ENCODE measurements around the gene NTRK3.
A peak's percentile ranks its signal among the peaks of the same experiment; 100 is the strongest.
"Not testable (repeated sequence)": the region's sequence is repeated elsewhere in the genome, so short reads cannot be mapped to it uniquely, and the experiment has no call there.

NTRK3 gene

DNA sequence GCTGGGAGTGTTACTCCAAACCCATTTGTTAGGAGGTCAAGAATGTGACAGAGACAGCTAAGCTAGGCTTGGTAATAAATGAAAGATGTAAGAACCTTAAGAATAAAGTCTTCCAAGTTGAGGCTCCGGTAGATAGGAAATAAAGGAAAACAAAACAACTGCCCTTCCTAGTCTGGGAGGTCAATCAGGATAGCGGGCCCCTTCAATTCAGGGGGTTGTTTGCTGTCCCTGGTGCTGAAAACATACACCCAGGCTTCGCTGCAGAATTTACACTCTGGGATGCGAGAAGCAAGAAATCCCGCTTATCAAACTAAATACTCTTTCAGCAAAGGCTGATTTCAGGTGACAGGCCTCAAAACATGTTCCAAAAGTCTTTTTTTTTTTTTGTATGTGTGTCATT lies 393.4 kb downstream of the NTRK3 start:
- DNase-seq: no peak

DNA sequence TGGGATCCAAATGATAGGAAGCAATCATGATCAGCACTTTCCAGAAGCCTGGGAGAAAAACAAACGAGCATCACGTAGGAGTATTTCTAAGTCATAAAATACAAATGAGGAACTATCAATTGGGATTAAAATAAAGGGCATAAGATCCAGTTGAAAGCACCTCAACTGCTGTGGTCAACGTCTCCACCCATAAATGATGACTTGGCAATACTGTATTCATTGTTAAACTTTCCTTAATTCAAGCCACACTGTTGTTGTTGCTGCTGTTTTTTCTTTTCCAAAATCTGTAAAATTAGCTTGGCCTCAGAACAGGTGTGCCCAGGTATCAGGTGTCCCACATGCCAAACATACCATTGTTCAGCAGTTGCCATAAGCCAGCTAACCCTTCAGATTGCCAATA lies 395.8 kb downstream of the NTRK3 start:
- no peak for DNase-seq

DNA sequence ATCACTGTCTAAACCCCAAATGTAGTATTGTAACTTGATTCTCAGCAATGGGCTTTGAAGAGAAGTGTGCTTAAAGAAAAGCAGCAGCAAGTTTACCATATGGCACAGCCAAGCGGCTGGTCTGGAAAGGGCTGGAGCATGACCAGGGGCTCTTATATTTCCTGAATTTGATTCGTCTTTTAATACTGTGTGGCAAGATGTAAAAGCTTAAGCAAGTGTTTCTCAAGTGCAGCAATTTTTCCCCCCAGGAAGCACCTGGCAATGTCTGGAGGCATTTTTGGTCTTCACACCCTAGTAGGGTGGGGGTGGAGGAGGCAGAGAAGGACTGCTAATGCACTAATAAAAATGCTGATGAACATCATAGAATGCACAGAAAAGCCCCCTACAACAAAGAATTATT lies 397.9 kb downstream of the NTRK3 start:
- DNase-seq: no peak

- no peak for DNase-seq
Observed at GRCh38 chr15:87851497-87851896, 405.0 kb downstream of the NTRK3 start.

- DNase-seq: no peak
Observed at GRCh38 chr15:87850916-87851315, 405.6 kb downstream of the NTRK3 start.

GRCh38 chr15:87849181-87849580 lies 407.4 kb downstream of the NTRK3 start:
- DNase-seq: no peak

- DNase-seq: no peak
Observed at GRCh38 chr15:87848012-87848411, 408.5 kb downstream of the NTRK3 start.

DNA sequence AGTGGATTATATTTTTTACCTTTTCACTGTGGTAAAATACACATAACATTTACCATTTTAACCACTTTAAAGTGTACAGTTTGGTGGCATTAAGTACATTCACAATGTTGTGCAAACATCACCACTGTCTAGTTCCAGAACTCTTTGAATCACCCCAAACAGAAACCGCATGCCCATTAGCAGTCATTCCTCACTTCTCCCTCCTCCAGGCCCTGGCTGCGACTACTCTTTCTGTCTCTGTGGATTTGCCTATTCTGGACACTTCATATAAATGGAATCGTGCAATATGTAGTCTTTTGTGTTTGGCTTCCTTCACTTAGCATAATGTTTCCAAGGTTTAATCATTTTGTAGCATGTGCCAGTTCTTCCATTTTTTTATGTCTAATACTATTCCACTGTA lies 409.8 kb downstream of the NTRK3 start:
- no peak for DNase-seq

DNA sequence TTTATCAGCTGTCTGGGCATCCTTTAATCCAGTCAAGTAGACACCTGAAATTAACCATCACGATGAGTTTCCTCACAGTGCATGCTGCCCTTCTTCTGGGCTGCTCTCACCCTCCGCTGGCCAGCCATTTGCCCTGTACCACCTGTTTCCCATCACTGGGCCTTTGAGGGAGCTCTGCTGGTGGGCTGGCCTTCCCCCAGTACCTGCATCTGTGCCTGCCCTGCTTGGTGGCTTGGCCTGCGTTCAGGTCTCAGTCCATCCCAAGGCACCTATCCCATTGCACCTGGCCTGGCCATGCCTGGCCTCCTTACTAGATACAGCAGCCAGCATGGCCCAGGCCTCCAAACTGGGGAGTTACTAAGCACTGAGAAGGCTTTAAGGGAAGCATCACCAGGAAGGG lies 413.2 kb downstream of the NTRK3 start:
- no peak for DNase-seq

DNA sequence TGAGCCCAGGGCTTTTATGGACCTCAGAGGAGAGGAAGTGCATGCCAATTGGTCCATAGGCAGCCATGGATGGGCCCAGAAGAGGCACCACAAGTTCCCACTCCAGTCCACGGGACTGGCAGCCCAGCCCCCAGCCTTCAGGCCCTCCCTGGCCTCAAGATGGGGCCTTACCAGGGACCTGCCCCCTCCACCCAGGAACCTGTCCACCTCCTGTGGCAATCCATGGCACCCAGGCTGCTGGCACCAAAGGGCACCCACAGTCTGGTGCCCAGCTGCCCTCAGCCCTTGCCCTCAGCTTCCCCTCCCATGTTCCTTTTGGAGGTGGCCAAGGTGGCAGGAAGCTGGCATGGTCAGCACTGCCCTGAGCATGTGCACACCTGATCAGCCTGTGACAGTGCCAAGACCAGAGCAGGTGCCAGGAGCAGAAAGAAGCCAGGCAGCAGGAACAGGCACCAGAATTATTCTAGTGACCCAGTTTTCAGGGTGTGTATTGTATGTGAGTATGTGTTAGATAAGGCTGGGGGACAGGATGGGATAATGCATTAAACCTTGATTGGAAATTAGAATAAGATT lies 415.0 kb downstream of the NTRK3 start:
- no peak for DNase-seq

- not testable (repeated sequence) for DNase-seq
Observed at GRCh38 chr15:87835830-87836229, 420.7 kb downstream of the NTRK3 start.

- not testable (repeated sequence) for DNase-seq
Observed at GRCh38 chr15:87833333-87833732, 423.2 kb downstream of the NTRK3 start.

DNA sequence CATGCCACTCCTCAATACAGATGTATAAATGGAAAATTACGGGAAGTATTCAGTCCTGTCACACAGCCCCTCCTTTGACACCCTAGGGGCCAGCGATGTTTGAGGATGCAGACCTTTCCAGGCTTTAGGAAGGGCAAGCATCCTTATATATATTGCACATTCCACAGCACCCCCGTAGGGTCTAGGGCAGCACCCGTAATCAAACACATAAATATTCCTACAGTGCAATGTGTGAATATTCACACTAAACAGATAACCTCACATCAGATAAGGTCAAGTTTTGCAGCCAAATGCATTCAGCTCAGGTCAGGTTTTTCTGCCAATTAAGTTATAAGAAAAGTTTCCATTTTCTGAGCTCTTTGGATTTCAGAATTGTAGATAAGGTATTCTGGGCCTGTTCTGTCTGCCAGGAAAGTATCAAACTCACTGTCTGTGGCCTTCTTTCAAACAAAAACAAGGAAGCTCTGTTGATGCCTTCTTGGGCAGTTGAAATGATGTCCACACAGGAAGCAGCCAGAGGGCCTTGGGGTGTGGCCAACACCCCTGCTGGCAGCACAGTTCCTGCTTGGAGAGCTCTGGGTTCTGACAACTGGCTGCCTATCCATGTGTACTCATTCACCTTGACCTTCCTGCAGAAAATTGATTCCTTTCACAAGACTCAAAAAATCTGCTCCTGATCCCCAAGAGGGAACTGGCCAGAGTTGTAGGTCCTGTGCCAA lies 427.0 kb downstream of the NTRK3 start:
- DNase-seq: no peak

- no peak for DNase-seq
Observed at GRCh38 chr15:87828608-87829007, 427.9 kb downstream of the NTRK3 start.

- DNase-seq: no peak
Observed at GRCh38 chr15:87827131-87827530, 429.4 kb downstream of the NTRK3 start.

DNA sequence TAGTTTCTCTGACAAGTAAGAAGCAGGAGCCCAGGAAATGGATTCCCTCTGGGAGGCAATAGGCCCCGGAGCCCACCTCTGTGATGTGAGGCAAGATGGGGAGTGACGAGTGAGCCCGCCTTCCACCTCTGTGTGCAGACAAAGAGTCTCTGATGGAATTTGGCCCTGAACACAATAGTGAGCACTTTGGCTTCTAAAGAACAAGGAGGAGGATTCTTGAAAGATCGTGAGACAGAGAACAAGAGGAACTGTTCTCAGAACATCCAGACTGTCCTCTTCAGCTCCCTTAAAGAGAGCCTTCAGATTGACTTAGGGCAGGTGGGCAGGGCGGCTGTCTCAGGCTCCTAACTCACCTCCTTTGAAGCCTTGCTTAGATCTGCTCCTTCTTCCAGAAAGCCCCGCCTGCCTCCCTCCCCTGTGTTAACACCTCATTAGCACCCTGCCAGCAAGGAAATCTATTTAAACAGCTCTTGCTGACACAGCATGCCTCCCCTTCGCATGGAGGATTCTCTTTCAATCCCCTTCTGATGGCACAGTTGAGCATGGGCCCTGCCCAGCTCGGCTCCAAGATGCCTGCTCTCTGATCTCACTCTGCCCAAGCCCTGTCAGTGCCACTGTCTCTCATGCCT lies 430.3 kb downstream of the NTRK3 start:
- DNase-seq: no peak

- DNase-seq: no peak
Observed at GRCh38 chr15:87818756-87819155, 437.8 kb downstream of the NTRK3 start.

GRCh38 chr15:87817553-87817952 lies 439.0 kb downstream of the NTRK3 start:
- DNase-seq: no peak

GRCh38 chr15:87816811-87817210 lies 439.7 kb downstream of the NTRK3 start:
- peak; percentile 97 for DNase-seq

DNA sequence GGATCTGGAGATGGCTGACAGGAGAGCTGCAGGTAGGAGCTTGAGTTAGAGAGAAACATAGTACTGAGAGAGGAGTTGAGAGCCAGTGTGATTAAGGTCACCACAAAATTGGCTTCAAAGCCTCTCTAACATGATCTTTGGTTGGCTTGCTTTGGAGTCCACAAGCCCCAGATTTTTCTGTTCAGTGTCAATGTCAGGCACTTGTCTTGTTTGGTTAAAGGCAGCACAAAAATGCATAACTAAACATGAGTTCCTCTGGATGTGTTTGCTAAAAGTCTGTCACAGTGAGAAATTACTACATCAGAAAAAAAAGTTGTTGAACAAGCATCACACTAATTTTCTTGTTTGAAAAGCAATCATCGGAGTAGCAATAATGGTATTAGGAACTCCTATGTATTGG lies 440.5 kb downstream of the NTRK3 start:
- no peak for DNase-seq
